ENCODE data around the gene ASPDH. TPM values are rescaled to one million over a fixed set of nuclear protein-coding genes. Genes with fewer than 3 reads are reported as not detected.

Gene ASPDH
- total RNA-seq, 1 experiment from 2014 or later, result not detected

- Mint-ChIP-seq H3K9me3 (ENCODE audit: unreplicated experiment) (no peaks in the 10 kb centered on the region), H3K27me3 (ENCODE audit: insufficient read depth, unreplicated experiment) (peaks cover 27% of the 10 kb centered on the region), H3K27ac (ENCODE audit: unreplicated experiment) (no peak overlapping the region), H3K4me3 (ENCODE audit: unreplicated experiment) (no peak overlapping the region), H3K4me1 (ENCODE audit: low read depth, unreplicated experiment) (peaks cover 10% of the 10 kb centered on the region), H3K36me3 (ENCODE audit: insufficient read depth, unreplicated experiment) (peaks cover 2% of the 10 kb centered on the region)
- no peaks in the 10 kb centered on the region for H3K4me1 ChIP-seq
- H3K4me3 ChIP-seq (ENCODE audit: low read depth, low read length), result no peak overlapping the region
- BruUV-seq (replicated peaks), result no TSS peak
- DNase-seq, result no peak
- H3K27me3 ChIP-seq (replicated peaks; ENCODE audit: control insufficient read depth, insufficient read depth, low read length), result no peaks in the 10 kb centered on the region
- intact Hi-C loops (cut with micrococcal nuclease; ENCODE audit: unreplicated experiment), result no loop called here
- no peaks in the 10 kb centered on the region for H3K36me3 ChIP-seq (ENCODE audit: control insufficient read depth, insufficient read depth, low read length)
- ChIA-PET CTCF (interaction anchor here (0.7 kb wide), 1 partner anchor 17 kb away, joined by 3 read pairs; no protein-coding TSS in a partner anchor), POLR2A (no interaction called here)
- TF ChIP-seq, protein P1, sequence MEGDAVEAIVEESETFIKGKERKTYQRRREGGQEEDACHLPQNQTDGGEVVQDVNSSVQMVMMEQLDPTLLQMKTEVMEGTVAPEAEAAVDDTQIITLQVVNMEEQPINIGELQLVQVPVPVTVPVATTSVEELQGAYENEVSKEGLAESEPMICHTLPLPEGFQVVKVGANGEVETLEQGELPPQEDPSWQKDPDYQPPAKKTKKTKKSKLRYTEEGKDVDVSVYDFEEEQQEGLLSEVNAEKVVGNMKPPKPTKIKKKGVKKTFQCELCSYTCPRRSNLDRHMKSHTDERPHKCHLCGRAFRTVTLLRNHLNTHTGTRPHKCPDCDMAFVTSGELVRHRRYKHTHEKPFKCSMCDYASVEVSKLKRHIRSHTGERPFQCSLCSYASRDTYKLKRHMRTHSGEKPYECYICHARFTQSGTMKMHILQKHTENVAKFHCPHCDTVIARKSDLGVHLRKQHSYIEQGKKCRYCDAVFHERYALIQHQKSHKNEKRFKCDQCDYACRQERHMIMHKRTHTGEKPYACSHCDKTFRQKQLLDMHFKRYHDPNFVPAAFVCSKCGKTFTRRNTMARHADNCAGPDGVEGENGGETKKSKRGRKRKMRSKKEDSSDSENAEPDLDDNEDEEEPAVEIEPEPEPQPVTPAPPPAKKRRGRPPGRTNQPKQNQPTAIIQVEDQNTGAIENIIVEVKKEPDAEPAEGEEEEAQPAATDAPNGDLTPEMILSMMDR (IDR thresholded peaks at IDR 0.05; ENCODE audit: insufficient read depth in 1 of 2, low read depth in 1 of 2, low read length in 1 of 2, severe bottlenecking in 1 of 2, unreplicated experiment in 1 of 2), result no peak
- no peaks in the 10 kb centered on the region for H3K9me3 ChIP-seq
These were observed 19.3 kb downstream of the ASPDH start for GRCh38 chr19:50494186-50495019.

- Mint-ChIP-seq H3K36me3 (ENCODE audit: insufficient read depth, unreplicated experiment) (peaks cover 7% of the 10 kb centered on the region), H3K27me3 (ENCODE audit: insufficient read depth, unreplicated experiment) (peaks cover 31% of the 10 kb centered on the region), H3K4me1 (ENCODE audit: low read depth, unreplicated experiment) (peaks cover 10% of the 10 kb centered on the region), H3K4me3 (ENCODE audit: unreplicated experiment) (no peak overlapping the region), H3K9me3 (ENCODE audit: unreplicated experiment) (no peaks in the 10 kb centered on the region), H3K27ac (ENCODE audit: unreplicated experiment) (no peak overlapping the region)
- BruUV-seq (replicated peaks), result no TSS peak
- ChIA-PET CTCF (no interaction called here), POLR2A (no interaction called here)
- Histone ChIP-seq H3K27me3 (replicated peaks; ENCODE audit: control insufficient read depth, insufficient read depth, low read length) (no peaks in the 10 kb centered on the region), H3K36me3 (ENCODE audit: control insufficient read depth, insufficient read depth, low read length) (no peaks in the 10 kb centered on the region), H3K4me1 (no peaks in the 10 kb centered on the region), H3K4me3 (ENCODE audit: low read depth, low read length) (no peak overlapping the region), H3K9me3 (no peaks in the 10 kb centered on the region)
- DNase-seq, result no peak
- intact Hi-C loops (cut with micrococcal nuclease; ENCODE audit: unreplicated experiment), result no loop called here
- TF ChIP-seq, protein P1 (IDR thresholded peaks at IDR 0.05; ENCODE audit: insufficient read depth in 1 of 2, low read depth in 1 of 2, low read length in 1 of 2, severe bottlenecking in 1 of 2, unreplicated experiment in 1 of 2), result no peak
These were observed 20.5 kb downstream of the ASPDH start for GRCh38 chr19:50493171-50493570.

DNA sequence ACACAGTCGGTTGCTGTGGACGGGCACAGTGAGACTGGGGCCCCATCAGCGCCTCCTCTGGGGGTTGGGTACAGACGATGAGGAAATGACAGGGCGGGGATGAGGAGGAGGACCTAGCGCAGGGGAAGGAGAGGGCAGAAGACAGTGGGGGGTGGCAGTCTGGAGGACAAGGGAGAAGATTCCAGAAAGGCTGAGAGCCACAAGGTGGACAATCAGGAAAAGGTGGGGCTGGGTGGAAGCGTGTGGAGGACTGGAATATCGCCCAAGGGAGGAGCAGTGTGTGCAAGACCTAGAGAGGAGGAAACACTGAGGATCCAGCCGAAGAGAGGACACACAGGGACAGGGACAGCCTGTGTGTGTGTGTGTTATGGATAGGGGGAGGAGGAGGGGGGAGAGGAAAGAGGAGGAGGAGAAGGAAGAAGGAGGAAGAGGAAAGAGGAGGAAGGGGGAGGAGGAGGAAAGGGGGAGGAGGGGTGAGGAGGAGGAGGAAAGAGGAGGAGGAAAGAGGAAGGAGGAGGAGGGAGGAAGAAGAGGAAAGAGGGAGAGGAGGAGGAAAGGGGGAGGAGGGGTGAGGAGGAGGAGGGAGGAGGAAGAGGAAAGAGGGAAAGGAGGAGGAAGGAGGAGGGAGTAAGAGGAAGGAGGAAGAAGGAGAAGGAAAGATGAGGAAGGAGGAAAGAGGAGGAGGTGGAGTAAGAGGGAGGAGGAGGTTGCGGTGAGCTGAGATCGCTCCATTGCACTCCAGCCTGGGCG, 21.2 kb downstream of the ASPDH start:
- intact Hi-C loops (cut with micrococcal nuclease; ENCODE audit: unreplicated experiment), result no loop called here
- CTCF ChIA-PET, result no interaction called here

More for the DNA sequence above, 21.2 kb downstream of the ASPDH start:
- no peaks in the 10 kb centered on the region for H3K4me1 ChIP-seq
- POLR2A ChIA-PET, result no interaction called here
- no peaks in the 10 kb centered on the region for H3K36me3 ChIP-seq (ENCODE audit: control insufficient read depth, insufficient read depth, low read length)
- H3K4me1 Mint-ChIP-seq (ENCODE audit: low read depth, unreplicated experiment), result peaks cover 10% of the 10 kb centered on the region
- BruUV-seq (replicated peaks), result no TSS peak
- H3K4me3 ChIP-seq (ENCODE audit: low read depth, low read length), result no peak overlapping the region
- peak in 1 of 2 experiments; percentile 33 for DNase-seq
- no peaks in the 10 kb centered on the region for H3K9me3 Mint-ChIP-seq (ENCODE audit: unreplicated experiment)
- TF ChIP-seq, protein P1 (IDR thresholded peaks at IDR 0.05; ENCODE audit: insufficient read depth in 1 of 2, low read depth in 1 of 2, low read length in 1 of 2, severe bottlenecking in 1 of 2, unreplicated experiment in 1 of 2), result no peak
- no peaks in the 10 kb centered on the region for H3K9me3 ChIP-seq
- H3K27ac Mint-ChIP-seq (ENCODE audit: unreplicated experiment), result no peak overlapping the region
- peaks cover 35% of the 10 kb centered on the region for H3K27me3 Mint-ChIP-seq (ENCODE audit: insufficient read depth, unreplicated experiment)
- H3K36me3 Mint-ChIP-seq (ENCODE audit: insufficient read depth, unreplicated experiment), result peaks cover 11% of the 10 kb centered on the region
- H3K27me3 ChIP-seq (replicated peaks; ENCODE audit: control insufficient read depth, insufficient read depth, low read length), result no peaks in the 10 kb centered on the region
- H3K4me3 Mint-ChIP-seq (ENCODE audit: unreplicated experiment), result peak overlapping the region; percentile 0
